Measurements from ENCODE around the gene PPP1R9A.

Gene PPP1R9A

DNA sequence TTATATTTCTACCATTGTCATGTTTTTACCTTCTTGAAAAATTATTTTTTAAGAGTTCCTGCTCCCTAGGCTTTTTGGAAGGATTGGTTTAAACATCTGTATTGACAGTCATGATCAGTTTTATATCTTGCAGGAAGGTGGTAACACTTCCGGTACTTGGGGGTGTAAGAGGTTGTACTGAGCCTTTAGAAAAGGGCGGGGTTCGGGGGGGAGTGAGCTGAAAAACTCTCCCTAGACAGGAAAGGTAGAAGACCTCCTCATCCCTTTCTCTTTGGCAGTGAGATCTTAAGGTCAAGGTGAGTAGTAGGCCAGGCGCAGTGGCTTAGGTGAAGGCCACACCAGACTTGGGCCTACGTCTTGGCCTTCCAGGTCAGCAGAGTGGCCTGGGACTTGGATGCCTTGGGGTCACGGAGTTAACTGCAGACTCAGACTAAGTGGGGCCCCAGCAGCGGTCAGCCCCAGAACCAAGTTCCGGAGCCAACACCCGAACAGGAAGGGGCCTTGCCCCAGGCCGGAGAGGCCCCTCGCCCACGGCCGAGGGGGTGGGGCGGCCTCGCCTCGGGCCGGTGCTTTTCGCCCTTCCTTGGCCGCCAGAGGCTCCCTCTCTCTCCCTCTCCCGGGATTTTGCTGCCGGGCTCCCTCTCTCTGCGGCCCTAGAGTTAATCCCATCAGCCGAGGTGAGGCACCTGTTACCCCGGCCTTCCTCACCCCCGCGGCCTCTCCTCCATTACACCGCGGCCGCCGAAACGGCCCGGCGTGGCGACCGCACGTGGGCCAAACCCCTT lies at the start of gene PPP1R9A:
TSS of gene PPP1R9A (plus strand) at position 569 of the 785 bp plus-strand sequence. CDS start 2,520 bp downstream, outside the sequence.
- DNase-seq, result no peak

DNA sequence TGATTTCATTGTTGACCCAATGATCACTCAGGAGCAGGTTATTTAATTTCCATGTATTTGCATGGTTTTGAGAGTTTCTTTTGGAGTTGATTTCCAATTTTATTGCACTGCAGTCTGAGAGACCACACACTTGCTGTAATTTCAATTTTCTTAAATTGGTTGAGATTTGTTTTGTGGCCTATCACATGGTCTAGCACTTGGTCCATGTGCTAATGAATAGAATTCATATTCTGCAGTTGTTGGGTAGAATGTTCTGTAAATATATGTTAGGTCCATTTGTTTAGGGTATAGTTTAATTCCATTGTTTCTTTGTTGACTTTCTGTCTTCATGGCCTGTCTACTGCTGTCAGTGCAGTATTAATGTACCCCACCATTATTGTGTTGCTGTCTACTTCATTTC lies 36.3 kb upstream of the PPP1R9A start:
- DNase-seq, result no peak

DNA sequence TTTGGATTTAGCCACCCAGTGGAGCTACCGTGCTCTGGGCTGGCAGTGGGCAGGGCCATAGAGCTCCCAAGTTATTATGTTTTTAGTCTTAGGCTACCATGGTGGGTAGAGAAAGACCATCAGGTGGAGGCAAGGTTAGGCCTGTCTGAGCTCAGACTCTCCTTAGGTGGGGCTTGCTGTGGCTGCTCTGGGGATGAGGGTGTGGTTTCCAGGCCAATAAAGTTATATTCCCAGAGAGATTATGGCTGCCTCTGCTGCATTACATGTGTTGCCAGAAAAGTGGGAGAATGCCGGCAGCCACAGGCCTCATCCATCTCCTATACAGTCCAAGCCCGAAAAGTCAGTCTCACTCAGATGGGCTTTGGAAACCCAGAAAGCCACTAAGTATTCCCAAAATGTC lies 34.2 kb upstream of the PPP1R9A start:
- DNase-seq, result no peak

DNA sequence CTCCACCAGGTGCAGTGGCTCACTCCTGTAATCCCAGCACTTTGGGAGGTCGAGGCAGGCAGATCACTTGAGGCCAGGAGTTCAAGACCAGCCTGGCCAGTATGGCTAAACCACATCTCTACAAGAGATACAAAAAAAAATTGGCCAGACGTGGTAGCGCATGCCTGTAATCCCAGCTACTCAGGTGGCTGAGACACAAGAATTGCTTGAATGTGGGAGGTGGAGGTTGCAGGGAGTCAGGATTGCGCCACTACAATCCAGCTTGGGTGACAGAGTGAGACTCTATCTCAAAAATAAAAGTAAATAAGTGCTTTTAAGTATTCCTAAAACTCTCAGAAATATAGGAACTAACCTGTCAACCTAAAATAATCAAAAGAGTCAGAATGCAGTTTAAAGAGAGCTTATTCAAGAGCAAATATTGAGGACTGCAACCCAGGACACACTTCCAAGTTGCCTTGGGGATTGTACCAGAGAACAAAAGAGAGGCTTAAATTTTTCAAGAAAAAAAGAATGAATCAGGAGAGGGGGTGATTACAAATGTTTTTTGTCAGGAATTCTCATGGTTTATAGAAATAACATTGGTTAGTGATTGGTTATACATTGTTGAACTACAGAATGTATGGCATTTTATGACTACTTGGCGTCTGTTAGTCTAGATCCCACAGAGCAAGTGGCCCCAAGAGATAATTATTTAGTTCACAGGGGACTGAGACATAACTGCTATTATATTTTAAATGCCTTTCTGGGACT lies 33.2 kb upstream of the PPP1R9A start:
- DNase-seq, result no peak

DNA sequence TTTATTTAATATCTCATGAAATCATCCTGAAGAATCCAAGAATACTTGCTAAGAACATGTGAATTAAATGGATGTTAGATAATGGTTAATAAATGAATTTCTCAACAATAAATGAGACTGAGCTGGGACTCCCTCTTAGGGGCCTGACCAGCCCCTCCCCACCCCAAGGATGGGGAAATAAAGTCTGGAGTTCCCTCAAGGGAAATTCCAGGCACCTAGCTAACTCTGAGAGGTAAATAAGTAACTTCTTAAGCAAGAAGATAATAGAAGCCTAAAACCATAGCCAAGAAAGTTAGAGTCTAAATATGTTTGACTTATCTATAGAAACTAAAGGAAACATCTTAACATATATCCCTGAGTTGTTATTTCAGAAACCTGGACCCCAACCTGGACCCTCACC lies 32.2 kb upstream of the PPP1R9A start:
- DNase-seq, result no peak

DNA sequence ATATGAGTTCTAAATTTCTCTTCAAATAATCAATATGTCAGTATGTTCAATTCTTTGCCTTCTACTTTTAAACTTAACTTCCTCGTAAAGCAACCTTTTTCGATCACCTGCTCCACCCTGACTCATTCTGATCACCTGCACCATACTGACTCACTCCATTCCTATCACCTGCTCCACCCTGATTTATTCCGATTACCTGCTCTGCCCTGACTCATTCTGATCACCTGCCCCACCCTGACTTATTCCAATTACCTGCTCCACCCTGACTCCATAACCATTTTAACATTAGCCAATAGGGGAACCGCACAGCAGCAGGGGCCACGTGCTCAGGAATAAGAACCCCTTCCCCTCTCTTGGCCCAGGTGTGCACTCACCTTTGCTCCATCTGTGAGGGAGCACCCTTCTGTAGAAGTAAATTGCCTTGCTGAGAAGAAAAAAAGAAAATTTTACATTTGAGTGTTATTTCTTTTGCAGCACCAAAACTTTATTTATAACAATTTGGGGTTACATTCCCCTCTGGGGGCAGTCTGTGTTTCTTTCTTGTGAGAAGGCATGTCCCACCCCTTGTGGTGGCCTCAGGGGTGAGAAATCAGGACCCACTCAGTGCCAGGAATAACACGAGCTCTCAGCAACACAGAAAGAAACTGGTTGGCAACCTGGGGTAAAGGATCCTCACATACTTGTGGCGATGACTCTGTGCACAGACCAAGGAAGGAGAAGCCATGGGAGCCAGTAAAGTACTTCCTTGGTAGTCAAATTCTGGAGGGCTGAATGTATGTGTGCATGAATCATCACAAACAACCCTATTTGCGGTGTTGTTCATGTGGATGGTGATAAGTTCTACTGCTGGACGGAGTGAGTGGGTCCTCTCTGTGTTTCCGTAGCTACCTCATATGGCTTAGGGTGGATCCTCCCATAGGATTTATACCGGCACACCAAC lies 29.4 kb upstream of the PPP1R9A start:
- no peak for DNase-seq

DNA sequence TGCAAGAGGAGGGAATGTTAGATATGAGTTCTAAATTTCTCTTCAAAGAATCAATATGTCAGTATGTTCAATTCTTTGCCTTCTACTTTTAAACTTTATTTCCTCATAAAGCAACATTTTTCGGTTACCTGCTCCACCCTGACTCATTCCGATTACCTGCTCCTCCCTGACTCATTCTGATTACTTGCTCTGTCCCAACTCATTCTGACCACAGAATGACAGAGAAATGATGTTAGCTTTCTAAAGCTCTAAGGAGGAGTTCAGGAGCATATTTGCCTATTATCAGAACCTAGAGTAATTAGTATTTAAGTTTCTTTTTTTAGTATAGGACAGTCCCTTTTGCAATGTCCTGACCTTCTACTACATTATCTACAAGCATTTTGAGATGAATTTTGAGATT lies 24.5 kb upstream of the PPP1R9A start:
- DNase-seq, result no peak

DNA sequence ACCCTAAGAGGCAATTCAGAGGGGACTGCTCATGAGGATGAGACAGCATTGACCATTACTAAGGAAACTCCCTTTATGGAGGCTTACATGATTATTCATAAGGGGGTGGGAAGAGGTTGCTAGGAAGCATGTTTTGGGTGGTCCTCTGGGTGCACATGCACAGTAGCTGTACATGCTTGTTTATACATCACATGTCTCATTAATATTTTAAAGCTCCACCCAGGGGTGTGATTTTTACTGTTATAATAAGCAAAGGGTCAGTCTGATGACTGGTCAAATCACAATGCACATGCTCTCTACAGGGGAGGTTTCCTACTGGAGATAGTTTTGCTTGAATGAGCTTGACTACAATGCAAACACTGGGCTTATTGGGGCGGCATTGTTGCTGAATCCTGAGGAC lies 23.8 kb upstream of the PPP1R9A start:
- no peak for DNase-seq

DNA sequence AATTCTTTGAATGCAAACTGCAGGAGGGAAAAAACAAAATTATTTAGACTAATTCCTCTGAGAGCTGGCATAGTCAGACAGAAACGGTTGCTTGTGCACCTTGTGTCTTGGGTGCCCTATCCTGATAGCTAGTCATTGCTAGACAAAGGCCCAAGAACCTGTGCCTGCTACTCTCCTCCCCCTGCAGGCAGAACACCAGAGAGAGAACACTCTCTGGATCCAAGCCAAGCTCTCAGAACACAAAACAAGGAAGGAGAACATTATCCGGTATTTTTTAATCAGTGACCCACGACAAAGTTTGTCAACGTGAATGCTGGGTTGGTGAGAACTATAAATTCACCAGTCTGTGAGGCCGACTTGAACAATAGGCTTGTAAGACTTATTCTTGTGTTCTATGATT lies 18.8 kb upstream of the PPP1R9A start:
- no peak for DNase-seq

DNA sequence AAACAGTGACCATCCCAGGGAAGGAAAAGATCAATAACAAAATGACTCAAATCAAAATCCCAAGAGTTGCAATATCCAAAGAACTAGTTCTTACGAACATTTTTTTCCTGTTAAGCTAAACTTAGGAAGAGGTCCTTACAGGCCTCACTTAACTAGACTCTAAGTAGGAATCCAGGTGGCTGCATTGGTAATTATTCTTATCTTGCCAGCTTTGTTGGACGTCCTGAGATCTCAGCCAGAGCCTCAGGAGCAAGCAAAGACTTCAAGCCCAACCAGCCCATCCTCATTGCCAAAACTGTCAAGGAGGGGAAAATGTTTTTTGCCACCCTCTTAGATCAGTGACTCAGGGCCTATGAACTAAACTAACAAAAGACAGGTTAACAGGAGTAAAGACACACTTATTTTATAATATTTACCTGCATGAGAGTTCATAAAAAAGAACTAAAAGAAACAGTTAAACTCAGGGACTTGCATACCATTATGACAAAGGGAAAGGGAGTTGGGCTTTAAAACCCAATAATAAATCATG lies 18.3 kb upstream of the PPP1R9A start:
- DNase-seq, result no peak

DNA sequence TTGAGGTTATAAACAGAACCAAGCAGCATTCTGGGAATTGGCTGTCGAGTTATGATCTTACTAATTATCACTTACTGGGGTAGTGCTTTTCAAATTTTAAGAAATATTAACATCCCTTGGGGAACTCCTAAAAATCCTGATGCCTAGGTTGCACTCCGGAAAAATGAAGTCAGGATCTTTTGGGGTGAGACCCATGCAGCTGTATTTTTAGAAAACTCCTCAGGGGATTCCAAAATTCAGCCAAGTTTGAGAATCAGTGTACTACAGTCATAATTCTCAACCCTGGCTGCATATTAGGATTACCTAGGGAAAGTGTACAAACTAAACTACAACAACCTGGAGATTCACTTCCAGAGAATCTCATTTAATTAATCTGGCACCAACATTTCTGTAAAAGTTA lies 17.2 kb upstream of the PPP1R9A start:
- no peak for DNase-seq

DNA sequence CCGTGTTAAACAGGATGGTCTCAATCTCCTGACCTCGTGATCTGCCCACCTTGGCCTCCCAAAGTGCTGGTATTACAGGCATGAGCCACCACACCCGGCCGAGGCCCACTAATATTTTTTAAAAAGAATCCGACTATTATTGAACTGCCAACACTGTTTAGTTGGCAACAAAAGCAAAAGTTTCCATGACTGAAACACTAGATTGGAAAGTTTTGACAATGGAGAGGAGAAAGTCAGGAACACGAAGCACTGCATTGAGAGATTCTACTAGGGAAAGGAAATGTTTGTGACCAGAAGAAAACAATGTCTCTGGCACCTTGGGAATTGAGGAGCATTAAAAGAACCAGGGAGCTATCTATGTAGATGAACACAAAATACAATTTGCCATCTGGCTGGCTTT lies 13.7 kb upstream of the PPP1R9A start:
- no peak for DNase-seq

DNA sequence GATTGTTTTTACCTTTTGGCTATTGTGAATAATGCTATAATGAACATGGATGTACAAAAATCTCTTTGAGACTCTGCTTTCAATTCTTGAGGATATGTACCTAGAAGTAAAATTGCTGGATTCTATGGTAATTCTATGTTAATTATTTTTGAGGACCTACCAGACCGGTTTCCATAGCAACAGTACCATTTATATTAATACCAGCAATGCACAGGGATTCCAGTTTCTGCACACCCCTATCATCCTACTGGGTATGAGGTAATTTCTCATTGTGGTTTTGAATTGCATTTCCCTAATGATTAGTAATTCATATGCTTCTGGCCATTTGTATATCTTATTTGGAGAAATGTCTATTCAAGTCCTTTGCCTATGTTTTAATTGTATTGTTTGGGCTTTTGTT lies 9.9 kb upstream of the PPP1R9A start:
- no peak for DNase-seq

DNA sequence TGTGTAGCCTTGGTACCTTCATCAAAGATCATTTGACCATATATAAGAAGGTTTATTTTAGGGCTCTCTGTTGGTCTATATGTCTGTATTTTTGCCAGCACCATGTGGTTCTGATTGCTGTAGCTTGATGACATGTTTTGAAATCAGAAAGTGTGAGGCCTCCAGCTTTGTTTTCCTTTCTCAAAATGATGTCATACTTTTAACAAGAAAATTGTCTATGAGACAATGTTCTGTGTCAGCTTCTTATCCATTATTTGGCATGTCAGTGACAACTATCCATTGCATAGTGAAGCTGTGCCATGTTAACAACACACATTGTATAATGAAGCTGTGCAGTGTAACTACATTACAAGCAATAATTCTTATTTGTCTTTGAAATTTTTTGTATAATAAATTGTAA lies 9.1 kb upstream of the PPP1R9A start:
- DNase-seq, result no peak

DNA sequence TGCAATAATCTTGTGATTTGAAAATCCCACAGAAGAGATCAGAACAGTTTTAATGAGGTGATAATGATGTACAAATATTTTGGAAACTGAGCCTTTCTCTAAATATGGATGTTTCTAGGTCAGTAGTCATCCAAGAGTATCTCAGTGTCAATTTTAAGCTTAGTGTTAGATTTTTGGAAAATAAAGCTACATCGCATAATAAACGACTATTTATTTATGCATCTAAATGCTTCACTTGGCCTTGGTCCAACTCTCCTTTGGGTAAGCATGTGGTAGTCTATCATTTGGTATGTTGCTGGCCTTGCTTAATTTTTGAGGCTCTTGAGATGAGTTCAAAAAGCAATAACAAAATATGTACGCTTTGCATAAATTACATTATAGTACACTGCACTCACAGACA lies 5.4 kb upstream of the PPP1R9A start:
- no peak for DNase-seq

DNA sequence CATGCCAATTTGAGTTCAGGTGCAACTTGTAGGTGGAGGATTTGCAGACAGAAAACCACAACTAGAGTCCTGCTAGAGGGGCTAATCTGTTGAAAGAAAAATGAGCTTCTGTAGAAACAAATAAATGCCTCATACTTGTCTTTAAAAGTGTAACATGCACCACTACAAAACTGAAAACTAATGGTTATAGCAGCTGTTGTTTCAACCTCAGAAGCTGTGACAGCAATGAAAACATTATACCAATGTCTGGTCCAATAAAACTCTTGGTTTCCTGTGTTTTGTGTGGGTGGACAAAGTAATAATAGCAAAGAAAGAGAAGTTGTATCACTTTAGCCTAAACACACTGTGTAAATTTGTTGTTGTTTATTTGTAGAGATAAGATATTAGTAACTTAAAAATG lies 3.4 kb upstream of the PPP1R9A start:
- DNase-seq, result no peak

DNA sequence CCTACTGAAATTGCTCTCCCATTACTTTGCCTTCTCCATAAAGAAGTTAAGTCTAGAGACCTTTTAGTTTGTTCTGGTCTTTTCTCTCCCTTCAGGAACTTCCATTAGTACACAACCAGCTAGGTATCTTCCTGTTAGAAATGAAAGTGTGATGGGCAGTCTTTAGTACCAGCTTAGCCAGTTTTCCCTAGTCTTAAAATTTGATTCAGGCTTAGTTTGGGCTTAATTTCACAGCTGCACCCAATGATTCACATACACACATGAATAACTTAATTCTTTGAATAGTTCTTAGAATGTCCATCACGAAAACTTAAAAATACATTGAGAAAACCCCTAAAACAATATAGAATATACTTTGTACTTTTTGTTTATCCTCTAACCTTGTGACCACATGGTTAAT lies 2.4 kb upstream of the PPP1R9A start:
- no peak for DNase-seq

DNA sequence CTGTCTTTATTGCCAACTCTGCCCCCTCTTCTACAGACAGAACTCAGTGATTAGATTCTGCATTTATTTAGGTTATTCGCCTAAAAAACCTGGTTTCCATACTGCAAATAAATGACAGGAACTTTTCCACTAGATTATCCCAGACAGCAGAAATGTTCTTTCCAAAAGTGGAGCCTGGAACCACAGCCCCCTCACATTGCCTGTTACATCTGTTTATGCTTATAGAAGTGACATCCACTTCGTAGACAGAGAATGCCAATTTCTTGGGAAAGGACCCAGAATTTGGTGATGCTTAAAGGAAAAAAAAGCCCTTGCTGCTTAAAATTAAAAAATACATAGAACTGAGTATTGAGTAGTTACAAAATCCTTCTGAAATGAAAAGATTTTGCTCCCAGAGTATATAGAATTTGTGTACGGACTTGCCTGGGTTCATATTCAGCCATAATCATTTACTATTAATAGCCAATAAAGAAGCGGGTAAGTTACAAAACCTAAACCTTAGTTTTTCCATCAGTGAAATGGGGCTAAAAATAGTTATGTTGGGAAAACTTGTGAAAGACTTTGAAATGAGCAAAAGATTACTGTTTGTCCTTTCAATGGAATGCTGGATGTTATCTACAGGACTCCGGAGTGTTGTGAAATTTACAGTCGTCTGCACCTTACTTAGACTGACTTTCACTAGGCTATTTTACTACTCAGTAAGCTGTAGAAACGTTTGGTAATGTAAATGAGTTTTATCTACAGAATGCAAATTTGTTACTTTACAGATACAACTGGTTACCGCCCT lies 1.1 kb upstream of the PPP1R9A start:
- DNase-seq, result no peak

DNA sequence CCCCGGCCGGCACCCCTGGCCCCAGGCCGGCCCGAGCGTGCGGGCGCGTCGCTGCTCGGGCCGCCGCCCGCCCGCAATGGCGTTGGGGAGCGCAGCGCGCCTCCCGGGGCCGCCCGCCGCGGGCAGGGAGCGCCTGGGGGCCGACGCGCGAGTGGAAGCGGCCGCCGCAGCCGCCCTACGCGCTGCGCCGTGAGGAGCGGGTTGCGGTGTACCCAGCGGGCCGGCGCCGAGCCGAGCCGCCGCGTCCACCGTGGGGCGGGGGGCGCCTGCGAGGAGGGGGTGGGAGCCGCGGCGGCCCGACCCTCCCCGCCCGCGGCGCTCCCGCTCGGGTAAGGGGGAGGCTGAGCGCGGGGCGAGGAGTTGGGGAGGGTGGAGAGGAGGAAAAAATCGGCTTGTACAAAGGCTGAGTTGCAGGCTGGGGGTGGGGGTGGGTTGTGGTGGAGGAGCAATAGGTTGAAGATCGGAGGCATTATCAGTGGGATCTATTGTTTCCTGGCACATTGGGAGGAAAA lies 473 bp downstream of the PPP1R9A start:
- no peak for DNase-seq

DNA sequence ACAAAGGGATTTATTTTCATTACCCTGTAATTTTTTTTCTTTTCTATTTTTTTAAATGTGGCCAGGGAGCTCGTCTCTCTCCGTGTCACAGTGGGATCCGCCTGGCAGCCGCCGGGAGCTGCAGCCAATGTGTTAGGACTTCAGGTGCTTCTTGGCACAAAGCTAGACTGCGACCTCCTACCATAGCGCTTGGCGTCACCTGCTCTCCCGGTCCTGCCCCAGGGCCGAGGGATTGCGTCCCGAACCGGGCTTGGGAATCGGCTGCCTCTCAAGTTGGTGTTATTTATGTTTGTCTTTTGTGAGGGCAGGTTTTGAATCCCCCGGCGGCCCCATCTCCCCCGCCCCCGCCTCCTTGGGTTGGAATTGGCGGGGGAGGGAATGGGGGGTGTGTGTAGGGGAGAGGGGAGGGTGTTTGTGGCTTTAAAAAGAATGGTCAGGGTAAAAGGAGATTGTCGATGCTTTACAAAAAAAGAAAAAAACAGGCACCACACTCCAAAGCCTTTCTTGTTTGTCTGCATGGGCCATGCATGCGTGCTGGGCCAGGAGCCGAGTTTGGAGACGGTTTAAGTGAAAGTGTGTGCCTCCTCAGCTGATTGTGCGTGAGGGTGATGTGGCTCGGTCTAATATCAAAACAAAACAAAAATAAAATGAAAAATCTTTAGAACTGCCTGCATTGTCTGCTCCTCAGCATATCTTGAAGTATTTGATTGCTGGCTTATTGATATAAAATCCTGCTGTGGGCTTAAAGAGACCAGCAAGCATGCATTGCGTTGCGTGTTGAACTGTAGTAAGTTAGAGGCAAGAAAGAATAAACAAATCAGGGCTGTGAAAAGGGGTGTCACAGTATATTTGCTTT lies 1.2 kb downstream of the PPP1R9A start:
- peak in 1 of 2 experiments; percentile 39 for DNase-seq

DNA sequence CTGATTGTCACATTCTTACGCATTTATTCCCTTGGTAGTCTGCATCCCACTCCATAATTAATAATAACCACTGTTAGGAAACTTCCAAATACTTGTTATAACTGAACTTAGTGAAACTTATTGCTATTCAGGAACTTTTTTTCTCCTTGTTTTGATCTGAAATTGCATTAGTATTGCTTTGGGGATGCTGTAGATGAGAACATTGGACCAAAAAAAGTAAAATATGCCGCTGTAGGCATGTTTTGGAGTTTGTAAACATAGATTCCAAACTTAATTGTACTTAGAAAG lies 1.7 kb downstream of the PPP1R9A start:
- no peak for DNase-seq
